CD4-positive, alpha-beta T cell treated with Interleukin-17A for 4 hours (primary cell): ENCODE results near the gene PPTC7.
"Not testable (repeated sequence)": the region's sequence is repeated elsewhere in the genome, so short reads cannot be mapped to it uniquely, and the experiment has no call there.

Source experiments
- DNase-seq: peaks from one replicate; pipeline ENCODE4 v3.0.0-alpha.2; 2020; ENCODE audit warnings: mixed read lengths

The PPTC7 gene

GRCh38 chr12:110560048-110560447 lies 23.1 kb downstream of the PPTC7 start:
- DNase-seq: no peak

- DNase-seq: not testable (repeated sequence)
These were observed 24.2 kb downstream of the PPTC7 start for GRCh38 chr12:110558945-110559344.

DNA sequence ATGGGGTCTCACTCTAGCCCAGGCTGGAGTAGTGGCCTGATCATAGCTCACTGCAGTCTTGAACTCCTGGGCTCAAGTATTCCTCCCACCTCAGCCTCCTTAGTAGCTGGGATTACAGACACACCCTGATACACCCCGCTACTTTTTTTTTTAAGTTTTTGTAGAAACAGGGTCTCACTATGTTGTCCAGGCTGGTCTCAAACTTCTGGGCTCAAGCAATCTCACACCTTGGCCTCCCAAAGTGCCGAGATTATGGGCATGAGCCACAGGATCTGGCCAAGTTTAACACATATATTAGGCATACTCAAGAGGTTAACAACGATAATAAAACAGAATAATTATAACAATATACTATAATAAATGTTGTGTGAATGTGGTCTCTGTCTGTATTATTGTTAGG lies 25.8 kb downstream of the PPTC7 start:
- no peak for DNase-seq

DNA sequence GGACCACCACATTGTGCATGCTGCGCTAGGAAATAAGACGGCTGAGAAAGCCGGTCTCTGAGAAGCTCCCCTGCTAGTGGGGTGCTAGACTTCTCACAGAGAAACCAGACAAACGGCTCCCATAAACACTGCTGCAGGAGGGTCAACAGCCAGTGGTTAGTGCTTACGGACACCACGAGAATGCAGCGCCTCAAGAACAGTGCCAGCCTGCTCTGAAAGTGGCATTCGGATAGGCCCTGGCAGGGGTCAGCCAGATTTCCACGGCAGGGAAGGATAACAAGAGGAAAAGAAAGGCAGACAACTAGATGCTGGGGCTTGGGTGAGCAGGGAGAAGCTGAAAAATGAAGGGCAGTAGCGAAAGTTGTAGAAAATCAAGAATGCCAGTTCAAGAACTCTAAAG lies 26.4 kb downstream of the PPTC7 start:
- no peak for DNase-seq

DNA sequence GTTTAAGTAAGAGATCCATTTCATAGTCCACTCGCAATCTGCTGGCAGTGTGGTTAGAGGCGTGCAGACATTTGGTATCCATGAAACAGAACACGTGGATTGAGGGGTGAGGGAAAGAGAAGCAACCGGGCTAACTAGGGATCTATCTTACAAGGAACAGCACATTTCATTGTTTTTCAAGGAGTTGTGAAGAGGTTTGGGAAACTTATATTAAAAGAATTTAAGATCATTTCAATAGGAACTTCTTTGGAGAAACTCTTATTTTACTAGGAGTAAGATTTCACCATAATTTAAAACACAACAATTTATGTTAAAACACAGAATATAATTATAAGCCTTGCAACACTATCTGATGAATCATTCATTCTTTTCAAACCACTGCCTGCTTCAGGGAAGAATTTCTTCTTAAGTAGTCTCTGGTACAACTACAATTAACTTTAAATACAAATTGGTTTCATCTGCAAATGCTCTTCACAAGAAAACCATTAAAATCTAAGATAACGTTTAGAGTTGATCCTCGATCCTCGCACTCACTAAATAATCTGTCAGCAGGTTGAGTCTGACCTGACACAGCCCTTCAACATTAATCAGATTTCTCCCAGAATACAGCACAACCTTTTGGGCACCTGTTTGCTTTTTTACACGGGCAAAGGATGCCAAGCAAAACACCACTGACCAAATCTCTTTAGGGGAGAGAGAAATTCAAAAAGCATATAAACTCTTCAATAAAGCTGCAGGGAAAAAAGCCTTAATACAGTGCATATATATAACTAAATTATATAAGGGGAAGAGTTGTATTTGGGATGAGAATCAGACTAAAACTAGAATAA lies 27.3 kb downstream of the PPTC7 start:
- no peak for DNase-seq

- DNase-seq: no peak
These were observed 28.9 kb downstream of the PPTC7 start for GRCh38 chr12:110554184-110554583.

- no peak for DNase-seq
These were observed 32.1 kb downstream of the PPTC7 start for GRCh38 chr12:110550981-110551380.

DNA sequence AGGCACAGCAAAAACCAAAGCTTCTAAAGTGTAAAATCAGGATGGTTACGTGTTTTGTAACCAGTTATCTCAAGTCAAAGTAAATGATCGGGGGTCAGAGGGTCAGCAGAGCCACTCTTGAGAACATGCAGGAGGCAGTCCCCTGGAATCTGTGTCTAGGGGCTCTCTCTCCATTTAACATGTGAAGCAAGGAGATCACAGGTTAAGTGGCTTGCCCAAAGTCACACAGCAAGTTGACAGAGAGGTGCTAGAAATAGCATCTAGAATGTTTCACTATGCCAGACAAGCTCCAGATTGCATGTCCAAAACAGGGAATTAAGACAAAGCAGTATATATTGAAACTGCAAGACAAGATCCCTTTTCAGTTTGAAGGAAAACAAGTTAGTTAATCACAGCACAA lies 33.4 kb downstream of the PPTC7 start:
- DNase-seq: no peak

DNA sequence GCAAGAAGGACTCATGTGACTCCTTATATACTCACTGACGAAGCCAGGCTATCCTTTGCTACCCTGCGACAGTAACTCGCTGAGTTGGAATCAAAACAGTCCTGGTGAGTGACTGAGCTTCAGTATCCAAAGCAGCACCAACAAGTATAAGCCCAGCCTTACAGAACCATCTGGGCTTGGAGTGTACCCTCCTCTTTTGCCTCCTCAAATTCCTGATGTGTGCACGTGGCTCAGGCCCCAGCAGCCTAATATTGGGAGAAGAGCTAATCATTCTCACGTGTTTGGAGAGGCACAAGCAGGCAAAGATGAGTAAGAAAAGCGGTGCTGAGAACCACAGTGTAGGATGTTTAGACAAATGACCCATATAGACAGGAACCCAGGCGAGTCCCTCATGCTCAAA lies 34.4 kb downstream of the PPTC7 start:
- no peak for DNase-seq

GRCh38 chr12:110547090-110547489 lies 36.0 kb downstream of the PPTC7 start:
- DNase-seq: no peak

DNA sequence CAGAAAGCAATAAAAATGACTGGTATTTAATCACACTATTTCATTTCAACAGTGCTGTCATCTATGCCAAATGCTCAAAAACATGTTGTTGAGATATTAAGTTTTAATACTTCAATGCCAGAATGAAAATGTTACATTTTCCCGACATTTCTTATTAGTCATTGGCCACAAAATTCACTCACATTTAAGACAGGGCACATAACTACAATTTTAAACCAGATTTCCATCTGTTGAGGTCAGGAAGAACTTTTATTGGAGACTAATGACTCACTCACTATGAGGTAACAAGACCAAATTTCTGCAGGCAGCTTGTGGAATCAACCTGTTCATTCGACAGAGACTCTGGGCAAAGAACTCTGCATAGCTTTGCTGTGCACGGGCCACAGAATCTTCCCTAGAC lies 36.8 kb downstream of the PPTC7 start:
- DNase-seq: no peak

GRCh38 chr12:110545812-110546211 lies 37.3 kb downstream of the PPTC7 start:
- no peak for DNase-seq

DNA sequence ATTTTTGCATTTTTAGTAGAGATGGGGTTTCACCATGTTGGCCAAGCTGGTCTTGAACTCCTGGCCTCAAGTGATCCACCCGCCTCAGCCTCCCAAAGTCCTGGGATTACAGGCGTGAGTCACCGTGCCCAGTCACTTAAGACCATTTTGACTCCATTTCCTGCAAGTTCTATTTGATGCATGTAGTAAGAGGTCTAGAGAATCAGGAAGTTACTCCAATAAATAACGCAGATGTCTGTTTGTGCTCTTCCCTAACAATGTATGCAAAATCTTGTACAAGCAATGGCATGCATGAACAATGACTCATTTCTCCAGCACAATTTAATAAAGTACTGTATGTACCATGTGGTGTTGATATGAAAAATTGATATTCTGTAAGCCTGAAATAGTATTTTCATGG lies 37.9 kb downstream of the PPTC7 start:
- DNase-seq: not testable (repeated sequence)

DNA sequence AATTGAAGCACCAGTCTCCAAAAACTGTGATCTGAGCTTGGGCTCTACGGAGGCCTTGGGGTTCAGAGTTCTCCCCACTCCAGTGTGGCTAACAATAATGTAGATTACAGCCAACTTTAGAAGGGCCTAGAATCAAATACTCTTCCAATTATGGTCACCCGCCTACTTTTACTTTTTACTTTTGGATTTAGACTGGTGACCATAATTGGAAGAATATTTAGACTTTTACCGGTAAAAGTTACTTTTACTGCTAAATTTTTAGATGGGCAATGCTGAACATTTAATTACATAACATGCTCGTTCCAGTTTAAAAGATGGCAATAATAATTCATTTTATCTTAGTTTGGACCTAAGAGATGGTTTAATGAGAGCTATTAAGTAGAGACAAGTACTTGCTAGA lies 39.2 kb downstream of the PPTC7 start:
- no peak for DNase-seq

DNA sequence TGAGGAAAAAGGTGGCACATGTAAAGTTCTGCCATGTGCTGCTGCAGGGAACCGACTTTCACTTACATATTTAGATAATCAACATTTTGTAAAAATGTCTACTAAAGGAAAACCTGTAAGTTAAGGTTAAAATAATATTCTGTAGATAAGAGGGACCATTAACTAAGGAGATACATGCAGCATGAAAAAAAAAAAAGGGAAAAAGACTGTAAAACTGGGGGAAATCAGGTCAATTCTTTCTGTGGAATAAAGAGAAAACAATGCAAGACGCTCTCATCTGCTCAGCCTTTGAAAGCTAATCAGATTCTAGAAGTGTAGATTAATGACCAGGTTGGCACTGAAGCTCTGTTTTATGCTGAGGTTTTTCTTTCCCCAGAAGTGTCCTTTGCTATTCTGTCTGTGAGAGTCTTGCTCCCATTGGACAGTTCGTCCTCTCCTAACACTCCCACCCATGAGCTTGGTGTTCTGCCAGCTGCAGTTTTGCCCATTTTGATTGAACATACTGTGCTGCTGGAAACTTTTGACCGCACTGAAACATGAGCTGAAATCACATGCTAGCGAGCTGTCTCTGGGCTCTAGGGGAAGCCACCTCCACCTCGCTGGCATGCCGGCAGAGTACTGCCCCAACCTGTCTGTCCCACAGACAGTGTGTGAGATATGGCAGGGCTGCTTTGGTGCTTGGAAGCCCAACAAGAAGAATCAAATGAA lies 39.7 kb downstream of the PPTC7 start:
- no peak for DNase-seq

DNA sequence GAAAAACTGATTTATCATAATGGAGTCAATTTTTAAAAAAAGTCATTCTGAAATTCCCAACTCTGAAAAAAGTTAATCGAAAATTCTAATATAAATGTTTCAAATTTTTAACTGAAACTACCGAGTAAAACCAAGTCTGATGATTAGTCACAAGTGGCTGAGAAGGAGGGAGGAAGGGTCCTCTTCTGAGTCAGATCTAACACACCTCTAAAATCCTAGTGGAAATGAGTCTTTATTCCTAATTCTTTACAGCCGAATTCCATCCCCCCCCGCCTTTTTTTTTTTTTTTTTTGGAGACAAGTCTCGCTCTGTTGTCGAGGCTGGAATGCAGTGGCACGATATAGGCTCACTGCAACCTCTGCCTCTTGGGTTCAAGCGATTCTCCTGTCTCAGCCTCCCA lies 43.1 kb downstream of the PPTC7 start:
- DNase-seq: no peak

DNA sequence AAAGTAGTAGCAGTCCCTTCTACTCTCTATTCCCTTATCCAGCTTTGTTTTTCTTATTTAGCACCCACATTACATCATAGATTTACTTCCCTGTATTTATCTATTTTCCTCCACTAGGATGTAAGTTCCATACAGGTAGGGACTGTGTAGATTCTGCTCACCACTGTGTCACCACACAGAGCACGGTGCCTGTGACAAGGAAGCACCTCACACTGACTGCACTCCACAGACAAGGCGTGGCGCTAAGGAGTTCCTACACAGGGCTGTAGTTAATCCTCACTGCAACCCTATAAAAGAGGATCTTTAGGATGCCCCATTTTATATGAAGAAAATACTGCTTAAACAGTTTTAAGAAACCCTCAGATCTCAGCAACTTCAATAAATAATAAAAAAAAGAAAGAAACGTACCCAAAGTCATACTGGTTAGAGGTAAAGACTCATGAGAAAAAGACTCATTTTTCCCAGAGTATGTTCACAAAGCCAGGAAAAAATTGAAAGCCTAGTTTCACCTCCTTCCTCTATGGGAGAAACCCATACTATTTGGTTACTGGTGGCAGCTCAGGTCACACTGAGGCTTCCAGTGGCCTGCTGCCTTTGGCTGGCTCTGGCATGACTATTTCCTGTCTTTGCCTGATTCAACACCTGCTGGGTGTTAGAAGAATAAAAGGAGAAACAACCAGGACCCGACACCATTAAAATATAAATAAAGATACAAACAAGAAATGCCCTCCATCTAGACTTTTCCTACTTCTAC lies 44.1 kb downstream of the PPTC7 start:
- DNase-seq: no peak

DNA sequence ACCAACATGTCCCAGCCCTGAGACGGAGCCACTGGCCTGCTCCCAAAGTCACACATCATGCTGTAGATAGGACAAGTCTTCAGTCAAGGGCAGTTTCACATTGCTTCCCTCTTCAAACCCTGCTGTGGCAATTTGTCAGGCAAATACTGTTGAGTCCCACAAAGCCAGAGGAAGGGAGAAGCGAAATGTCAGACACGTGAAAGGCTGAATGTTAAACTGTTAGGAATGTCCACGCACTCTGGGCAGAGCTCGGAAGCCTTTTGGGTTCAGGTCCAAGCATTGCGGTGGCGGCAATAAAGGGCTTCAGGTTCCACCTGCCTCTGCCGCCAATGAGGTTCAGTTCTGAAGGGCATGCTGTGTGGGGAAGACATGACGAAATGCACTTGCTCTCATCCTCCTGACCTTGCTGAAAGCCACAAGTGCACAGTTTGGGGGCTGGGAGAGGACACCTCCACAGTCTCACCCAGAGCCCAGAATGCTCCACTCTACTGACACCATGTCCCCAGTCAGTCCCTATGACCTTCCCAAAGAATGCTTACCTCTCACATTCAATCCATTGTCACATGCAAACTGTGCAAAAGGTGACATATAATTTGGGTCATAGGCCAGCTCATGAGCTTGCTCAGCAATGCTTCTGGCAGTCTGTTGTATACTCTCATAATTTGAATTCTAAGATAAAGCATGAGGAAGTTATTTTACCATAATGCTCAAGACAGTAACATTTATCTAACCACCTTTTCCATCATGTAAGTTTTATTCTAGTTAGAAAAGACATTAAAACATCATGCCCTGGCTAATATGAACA lies 45.3 kb downstream of the PPTC7 start:
- DNase-seq: no peak

DNA sequence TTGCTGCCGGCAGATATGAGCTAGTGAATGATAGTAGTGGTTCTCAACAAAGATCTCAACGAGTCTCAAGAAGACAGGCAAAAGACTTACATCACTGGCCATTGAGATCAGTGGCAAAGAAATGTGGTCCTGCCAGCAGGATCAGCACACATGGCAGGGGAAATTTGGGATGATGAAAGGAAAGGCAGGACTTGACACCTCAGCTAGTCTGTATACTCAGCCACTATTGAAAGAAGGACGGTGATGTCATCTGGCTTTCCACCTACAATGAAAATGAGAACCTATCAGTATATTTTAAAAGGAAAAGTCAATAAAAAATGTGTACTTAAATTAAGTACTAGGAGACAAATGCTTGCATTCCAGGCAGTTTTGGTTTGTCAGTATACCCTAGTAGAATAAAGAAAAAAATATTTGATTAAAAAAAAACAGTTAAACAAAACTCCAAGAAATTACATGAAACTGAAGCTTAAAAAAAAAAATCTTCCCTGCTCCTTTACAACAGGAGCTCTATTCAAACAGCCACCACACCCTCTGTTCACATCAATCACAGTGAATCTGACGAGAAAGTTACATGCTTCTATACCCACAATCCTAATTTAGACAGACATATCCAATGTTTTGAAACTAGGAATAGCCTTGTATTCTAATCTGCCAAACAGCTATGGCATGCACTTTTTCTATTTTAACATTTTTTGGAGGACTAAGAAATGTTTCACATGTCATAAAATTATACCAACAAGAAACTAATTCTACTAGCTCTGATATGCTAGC lies 46.1 kb downstream of the PPTC7 start:
- DNase-seq: no peak

GRCh38 chr12:110534811-110535210 lies 48.3 kb downstream of the PPTC7 start:
- no peak for DNase-seq

DNA sequence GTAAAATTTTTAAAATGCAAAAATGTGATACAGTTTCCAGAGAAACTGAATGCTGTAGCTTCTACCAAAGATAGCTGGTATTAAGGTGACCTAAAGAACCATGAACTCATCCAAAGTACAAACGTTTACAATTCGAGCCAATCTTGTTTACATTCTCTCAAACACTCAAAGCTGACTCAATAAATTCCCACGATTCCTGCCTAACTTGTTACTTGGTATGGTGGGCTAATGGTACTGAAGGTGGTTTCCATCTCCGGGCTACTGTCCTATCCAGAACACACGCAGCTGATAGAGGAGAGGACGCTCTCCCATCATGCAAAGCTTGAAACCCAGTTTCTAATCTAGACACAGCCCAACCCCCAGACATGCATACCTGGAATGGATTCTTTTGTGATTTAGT lies 49.5 kb downstream of the PPTC7 start:
- no peak for DNase-seq

DNA sequence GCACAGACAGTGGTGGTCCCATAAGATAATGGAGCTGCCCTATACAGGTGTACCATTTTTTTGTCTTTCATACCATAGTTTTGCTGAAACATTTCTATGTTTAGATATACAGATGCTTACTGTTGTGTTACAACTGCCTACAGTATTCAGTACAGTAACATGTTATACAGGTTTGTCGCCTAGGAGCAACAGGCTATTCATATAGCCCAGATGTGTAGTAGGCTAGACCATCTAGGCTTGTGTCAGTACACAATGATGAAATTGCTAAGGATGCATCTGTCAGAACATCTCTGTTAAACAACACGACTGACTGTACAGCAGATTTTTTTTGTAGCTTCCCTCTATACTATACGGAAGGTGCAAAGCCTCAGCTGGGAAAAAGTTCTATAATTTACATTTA lies 50.5 kb downstream of the PPTC7 start:
- DNase-seq: no peak
